ENCODE data around the gene DHX32.

DNA sequence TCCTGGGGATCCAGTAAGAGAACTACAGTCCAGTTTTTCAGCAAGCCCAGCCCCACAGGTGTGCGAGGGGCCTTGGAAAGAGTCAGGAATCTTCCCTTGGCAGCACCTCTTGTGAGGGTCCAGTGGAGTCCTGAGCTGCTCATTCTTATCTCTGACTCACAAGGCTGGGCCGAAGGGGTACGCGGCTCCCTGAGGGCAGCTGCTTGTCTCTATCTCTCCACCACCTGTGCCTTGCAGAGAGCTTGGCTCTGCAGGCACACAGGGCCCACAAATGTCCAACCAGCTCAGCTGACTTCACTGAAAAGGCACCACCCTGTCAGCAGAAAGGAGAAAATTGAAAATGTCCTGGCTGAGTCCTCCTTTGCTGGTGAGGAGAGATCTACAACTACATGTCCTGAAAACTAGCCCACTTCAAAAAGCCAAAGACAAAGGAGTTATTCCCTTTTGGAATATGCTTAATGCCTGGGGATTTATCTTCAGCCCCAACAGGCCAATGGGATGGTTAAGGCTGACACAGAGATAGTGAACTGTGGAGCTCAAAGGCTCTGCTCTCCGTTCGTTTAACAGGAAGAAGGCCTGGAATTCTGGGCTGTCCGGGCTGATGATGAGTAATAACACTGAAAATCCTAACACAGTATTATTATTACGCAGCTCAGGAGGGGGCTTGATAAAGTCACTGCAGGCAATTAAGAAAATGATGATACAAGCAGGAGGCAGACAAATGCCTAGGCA lies 81.5 kb downstream of the DHX32 start:
- no peak for TF ChIP-seq EZH2phosphoT487 (IDR thresholded peaks at IDR 0.05; ENCODE audit: low read depth)
- TF ChIP-seq, protein P1, sequence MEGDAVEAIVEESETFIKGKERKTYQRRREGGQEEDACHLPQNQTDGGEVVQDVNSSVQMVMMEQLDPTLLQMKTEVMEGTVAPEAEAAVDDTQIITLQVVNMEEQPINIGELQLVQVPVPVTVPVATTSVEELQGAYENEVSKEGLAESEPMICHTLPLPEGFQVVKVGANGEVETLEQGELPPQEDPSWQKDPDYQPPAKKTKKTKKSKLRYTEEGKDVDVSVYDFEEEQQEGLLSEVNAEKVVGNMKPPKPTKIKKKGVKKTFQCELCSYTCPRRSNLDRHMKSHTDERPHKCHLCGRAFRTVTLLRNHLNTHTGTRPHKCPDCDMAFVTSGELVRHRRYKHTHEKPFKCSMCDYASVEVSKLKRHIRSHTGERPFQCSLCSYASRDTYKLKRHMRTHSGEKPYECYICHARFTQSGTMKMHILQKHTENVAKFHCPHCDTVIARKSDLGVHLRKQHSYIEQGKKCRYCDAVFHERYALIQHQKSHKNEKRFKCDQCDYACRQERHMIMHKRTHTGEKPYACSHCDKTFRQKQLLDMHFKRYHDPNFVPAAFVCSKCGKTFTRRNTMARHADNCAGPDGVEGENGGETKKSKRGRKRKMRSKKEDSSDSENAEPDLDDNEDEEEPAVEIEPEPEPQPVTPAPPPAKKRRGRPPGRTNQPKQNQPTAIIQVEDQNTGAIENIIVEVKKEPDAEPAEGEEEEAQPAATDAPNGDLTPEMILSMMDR (IDR thresholded peaks at IDR 0.05; ENCODE audit: low read depth, low read length), result no peak
